Measurements from ENCODE around the gene ZNF804A.

DNA sequence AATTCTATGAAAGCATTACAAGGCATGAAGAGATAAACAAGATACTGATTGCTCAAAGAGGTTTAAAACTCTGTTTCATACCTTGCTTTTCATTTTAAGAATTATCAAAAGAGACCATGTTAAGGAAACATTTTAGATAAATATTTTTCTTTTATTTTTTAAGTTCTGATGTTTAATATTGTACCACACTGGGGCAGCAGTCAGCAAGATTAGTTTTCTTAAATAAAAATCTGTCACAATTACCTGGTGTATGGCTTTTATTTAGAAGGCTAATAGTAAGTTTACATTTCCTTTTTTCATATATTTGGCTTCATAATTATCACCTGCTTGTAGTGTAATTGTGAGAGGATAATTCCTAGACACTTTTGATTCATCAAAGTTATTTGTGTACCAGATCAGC, 46.4 kb downstream of the ZNF804A start:
- TF ChIP-seq CTCF (IDR thresholded peaks at IDR 0.05) = no peak
- TF ChIP-seq POLR2A (IDR thresholded peaks at IDR 0.05) = no peak
- no peak for TF ChIP-seq EP300 (IDR thresholded peaks at IDR 0.05)
